Activated CD4-positive, alpha-beta T cell treated with anti-CD3 and anti-CD28 coated beads, Interleukin-2, amount 50 U/mL, for 4 hours (primary cell): ENCODE measurements around the gene TAPT1.
"Not testable (repeated sequence)": the region's sequence is repeated elsewhere in the genome, so short reads cannot be mapped to it uniquely, and the experiment has no call there.

Source experiments
- DNase-seq, 2 experiments: peaks; one replicate each; pipeline ENCODE4 v3.0.0-alpha.2; 2020

The TAPT1 gene

GRCh38 chr4:16212138-16212782 lies 14.0 kb downstream of the TAPT1 start:
- no peak for DNase-seq

DNA sequence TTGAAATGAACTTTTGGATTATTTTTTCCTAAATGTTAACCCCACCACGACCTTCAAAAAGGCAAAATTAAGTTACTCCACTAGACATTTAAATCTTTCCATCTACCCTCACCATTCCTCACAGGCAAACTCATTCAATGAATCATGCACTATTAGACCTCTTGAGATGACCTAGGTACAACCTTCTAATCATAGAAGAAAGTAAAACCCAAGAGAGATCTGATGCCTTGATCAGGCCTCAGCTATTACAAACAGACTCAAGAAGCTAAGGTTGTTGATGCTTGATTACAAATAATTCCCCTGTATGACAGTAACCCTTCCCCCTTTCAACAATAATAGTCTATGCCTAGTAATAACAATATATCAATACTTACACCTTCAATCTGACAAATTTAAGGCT lies 18.9 kb downstream of the TAPT1 start:
- DNase-seq = no peak

DNA sequence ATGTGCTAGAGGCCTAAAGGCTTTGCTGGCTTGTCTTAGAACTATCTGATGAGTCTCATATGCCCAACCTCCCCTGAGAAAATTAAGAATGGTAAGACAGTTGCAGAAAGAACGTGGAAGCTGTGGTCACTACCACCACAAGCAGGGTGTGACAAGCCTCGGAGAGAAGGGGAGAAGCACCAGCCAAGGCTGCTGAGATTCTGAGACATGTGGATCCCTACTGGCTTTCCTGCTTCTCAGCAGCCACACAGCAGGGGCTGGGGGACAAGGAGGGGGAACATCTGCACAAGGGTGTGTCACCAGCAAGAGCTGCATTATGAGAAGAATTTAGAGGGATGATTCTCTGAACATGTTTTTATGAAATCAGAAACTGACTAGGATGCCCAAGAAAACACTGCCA lies 19.4 kb downstream of the TAPT1 start:
- no peak for DNase-seq

GRCh38 chr4:16206301-16206700 lies 20.0 kb downstream of the TAPT1 start:
- DNase-seq = no peak

DNA sequence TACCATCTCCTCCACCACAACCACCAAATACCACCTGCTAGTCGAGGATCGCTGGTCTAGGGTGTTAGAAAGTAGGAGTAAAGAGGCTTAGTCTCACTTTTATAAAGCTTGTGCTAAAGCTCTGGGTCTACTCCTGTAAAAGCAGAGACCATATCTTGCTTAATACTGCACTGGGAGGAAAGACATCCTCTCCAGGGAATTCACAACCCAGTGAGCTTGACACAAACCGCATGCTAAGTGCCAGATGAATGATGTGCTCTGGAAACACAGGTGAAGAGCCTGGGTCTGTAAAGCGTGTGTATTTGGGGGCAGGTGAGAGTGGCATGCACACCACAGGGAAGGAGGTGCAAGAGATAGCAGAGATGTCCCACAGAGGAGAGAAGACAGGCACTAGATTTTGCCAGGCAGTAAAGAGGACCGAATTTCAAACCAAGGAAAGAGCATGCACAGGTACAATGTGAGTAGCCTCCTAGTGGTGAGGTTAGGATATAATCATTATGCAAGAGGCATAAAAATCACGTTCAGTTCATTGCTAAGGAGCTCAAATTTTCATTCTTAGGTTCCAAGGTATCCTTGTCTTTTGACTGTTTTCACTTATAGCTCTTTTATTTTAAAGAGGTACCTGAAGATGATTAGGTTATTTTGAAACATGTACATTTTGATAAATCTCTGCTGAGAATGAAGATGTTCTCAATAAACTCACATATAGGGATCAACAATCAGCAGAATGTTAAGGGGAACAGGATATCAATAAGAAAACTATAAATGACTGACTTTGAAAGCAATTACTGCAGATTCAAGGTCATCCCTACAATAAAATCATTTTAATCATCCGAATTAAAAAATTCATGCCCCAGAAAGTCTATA lies 20.7 kb downstream of the TAPT1 start:
- DNase-seq = no peak

DNA sequence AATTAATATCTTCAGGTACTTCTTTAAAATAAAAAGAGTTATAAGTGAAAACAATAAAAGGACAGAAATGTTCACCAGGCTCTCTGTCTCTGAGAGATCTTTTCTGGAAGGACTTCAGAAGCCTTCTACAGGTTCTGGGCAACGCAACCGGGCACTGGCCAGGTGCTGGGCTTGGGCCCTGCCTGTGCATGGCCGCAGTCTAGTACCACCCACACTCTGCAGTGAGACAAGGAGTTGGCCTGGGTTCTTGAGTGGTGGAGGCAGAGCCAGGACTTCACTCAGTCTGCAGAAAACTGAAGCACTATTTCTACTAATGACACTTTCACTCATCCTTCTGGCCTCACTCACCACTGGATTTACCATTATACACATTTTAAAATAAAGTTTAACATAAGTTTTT lies 21.8 kb downstream of the TAPT1 start:
- no peak for DNase-seq

DNA sequence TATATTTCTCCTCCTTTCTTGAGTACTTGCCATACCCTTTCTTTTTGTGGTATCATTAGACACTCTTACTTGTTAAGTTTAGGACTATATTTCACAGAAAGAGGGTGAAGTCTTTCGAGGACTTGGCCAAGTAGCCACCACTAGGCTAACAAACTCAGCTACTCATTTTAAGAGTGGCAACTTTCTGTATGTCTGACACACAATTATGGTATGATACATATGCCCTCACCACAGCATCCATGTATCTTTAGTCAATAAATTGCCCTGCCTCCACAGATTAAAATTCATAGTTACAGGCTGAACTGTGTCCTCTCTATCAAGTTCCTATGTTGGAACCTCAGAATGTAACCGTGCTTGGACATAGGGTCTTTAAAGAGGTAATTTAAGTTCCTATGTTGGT lies 23.2 kb downstream of the TAPT1 start:
- no peak for DNase-seq

- no peak for DNase-seq
These were observed 23.7 kb downstream of the TAPT1 start for GRCh38 chr4:16202598-16202997.

- DNase-seq = no peak
These were observed 27.2 kb downstream of the TAPT1 start for GRCh38 chr4:16199093-16199492.

DNA sequence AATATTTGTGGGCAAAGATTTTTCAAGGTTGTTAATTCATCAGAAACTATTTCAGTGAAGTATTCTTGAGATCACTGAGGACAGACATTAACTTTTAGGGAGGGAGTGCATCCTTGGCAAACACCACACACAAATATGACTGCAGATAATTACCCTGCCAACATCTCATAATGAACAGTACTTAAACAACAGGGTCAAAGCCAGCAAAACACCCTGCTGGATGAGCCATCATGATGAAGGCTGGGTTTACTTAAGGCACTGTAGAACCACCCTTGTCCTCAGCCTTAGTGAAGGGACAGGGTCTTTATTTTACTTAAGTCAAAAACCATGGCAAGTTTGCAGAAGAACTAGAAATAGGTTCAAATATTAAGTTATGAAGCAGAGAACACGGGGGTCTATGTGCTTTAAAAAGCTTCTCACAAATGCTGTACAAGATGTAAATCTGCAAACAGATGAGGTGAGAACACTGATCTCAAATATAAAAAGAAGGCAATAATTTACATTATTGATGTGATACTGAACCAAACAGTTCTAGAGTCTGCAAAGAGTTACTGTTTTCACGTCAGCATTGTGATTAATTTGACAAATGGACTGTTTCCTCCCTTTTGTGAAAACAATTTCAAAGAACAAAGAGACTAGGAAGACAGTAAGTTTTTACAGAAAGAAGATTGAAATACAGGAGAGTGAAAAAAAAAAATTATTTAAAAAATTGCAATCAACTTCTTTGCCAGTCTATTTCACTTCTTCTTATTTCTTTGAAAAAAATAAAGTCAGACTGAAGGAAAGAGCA lies 28.2 kb downstream of the TAPT1 start:
- DNase-seq = no peak

GRCh38 chr4:16196482-16197393 lies 29.5 kb downstream of the TAPT1 start:
- DNase-seq = no peak

- no peak for DNase-seq
These were observed 31.1 kb downstream of the TAPT1 start for GRCh38 chr4:16195209-16195608.

GRCh38 chr4:16194798-16195197 lies 31.5 kb downstream of the TAPT1 start:
- DNase-seq = not testable (repeated sequence)

- no peak for DNase-seq
These were observed 32.1 kb downstream of the TAPT1 start for GRCh38 chr4:16194214-16194613.

DNA sequence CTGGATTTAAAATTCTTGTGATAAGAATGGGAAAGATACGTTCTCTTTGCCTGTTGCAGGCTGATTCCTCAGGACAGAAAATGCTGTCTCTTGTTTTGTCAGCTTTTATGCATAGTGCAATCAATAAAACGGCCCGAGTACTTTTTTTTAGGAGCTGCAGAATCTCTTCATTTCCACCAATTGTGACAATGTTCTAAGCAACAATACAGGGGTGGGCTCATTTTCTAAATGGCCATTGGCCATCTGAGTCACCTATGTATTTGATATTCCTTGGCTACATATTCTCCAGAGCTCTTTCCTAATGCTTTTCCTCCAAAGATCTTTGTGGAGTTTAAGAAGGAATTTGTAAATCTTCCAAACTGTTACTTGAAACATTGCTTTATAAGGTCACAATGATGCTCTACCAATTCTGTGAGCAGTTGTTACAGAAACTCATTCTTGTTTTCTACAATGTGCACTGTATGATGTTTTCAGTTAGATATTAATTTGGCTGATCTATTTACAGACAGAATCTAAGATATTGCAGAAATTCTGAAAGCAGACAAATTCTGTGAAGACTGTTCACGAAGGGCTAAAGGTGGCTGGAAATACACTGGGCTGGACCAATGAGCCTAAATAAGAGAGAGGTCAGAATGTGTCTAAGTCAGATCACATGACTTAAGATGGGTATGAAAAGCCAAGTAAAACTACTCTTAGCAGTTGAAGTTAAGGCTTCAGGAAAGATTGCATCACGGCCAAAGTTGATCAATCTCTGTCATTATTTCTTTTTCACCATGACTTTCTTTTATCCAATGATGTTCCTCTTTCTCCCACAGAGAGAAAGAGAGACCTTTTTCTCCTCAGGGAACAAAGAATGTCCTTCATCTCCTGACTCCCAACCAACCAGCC lies 33.4 kb downstream of the TAPT1 start:
- DNase-seq = no peak

DNA sequence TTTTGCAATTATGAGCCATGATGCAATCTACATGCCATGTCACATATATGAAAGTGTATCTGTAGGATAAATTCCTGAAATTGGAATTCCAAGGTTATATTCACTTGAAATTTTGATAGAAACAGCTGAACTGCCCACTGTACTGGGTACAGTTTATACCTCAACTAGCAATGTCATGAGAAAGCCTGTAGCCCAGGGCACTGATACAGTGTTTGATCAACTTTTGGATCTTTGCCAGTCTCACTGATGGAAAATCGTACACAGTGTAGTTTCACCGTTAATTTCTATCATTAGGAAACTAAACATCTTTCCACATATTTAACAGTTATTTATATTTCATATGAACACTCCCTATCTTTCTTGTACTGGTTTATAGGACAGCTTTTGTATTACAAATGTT lies 34.2 kb downstream of the TAPT1 start:
- DNase-seq = no peak

GRCh38 chr4:16187455-16187854 lies 38.8 kb downstream of the TAPT1 start:
- DNase-seq = no peak

GRCh38 chr4:16186986-16187385 lies 39.3 kb downstream of the TAPT1 start:
- DNase-seq = no peak

DNA sequence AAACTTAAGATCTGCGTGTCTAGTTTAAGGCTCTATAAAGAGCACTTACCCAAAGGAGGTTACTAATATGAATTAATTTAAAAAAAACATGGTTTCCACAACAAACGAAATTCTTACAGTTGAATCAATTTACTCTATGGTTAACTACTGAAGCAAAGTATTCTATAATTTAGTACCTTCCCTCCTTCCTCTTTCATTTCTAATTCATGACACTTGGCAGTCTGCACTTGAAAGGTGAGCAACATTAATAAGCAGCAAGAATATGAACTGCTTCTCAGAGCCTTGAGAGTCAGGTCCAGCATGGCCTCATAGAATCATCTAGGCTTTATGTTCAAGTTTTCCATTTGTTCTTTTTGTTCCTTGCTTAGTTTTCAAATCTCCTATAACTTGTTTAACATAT lies 42.7 kb downstream of the TAPT1 start:
- no peak for DNase-seq

DNA sequence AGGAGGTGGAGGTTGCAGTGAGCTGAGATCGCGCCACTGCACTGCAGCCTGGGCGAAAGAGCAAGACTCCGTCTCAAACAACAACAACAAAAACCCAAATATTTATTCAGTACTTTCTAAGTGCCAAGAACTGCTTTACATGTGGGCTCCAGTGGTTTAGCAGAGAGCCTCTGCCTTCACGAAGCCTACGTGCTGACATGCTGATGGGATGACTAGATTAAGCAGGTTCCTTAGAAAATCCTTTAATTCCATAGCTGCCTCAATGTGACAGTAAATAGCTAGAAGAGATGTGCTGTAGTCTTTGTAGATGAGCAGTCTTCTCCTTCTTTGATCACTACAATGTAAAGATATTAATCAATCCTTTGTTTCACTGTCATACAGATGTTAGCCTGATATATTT lies 49.6 kb downstream of the TAPT1 start:
- no peak for DNase-seq

DNA sequence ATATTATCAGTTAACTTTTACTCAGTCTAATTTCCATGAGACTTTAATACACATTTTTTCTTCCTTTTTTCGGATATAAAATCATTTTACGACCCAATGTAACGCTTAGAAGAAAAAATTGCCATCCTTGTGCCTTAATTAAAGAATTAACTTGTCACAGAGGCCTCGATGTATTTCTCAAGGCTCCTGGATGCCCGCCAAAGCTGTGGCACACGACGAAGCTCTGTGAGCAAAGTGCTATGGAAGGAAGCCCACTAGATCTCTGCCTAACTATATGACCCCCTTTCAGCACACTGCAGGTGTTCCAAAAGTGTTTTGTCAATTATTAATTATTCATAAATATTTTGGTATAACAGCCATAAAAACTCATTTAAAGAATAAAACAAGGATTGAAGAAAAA lies 54.4 kb downstream of the TAPT1 start:
- DNase-seq = no peak

- DNase-seq = no peak
These were observed 56.8 kb downstream of the TAPT1 start for GRCh38 chr4:16169490-16169889.
